GM21390 (cell line): Measurements from ENCODE around the gene GTPBP3.

ENCODE experiments used
- ATAC-seq: cut with Tn5 transposase; IDR thresholded peaks from one replicate; pipeline ENCODE4 v1.9.1; 2021; ENCODE audit not compliant: unreplicated experiment

The GTPBP3 gene

GRCh38 chr19:17327654-17328516 is 9.5 kb upstream of the GTPBP3 start:
- ATAC-seq = no peak

DNA sequence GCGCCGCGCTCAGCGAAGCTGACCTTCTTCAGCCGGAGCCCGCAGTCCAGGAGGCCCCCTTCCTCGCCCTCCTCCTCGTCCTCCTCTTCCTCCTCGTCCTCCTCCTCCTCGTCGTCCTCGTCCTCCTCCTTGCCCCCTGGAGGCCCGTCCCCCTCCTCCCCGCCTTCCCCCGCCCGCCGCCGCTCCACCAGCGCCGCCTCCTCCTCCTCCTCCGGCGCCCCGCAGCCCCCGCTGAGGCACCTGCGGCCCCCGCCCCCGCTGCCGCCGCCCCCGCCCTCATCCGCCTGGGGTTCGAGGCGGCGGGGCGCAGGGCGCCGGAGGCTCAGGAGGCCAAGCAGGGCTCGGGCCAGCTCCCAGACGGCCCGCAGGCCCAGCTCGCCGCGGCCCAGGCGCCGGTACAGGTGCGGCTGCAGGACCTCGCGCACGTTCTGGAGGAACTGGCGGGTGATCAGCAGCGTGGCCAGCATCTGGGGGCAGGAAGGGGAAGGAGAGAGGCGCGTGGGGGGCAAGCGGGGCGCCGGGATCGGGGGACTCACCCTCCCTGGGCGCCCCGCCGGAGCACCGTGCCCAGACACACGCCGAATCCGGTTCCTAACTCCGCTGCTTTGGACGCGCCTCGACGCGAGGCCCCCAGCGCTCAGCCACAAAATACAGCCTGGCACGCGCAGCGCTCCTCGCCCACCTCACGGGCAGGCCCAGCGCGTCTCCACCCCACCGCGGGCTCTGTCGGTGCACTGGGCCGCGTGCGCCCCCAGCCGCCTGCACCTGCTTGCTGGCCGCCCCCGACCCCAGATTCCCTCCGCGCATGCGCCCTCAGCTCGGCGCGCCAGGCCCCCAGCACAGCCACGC is 8.6 kb upstream of the GTPBP3 start:
- no peak for ATAC-seq

GRCh38 chr19:17329366-17330261 is 7.7 kb upstream of the GTPBP3 start:
- ATAC-seq = no peak

- no peak for ATAC-seq
Measured at GRCh38 chr19:17330262-17331044, 6.9 kb upstream of the GTPBP3 start.

DNA sequence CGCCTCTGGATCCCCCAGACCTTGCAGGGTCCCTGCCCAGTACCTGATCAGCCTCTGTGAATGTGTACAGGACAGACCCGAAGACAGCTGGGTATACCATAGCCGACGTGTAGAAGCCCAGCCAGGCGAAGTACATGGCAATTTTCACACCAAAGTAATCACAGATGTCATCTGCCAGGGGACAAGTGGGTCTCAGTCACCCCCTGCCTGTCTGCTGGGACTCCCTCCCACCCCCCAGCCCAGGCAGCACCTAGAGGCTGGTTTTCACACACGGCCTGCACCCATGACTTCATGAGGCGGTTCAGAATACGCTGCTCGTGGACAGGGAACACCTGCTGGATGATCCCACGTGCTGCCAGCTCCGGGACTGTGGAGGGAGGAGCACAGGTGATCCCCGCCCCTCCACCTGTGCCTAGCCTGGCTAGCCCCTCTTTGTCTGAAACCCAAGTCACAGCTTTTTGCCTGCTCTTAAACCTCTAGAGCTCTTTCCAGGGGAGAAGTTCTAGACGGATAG is 6.3 kb upstream of the GTPBP3 start:
- ATAC-seq = no peak

DNA sequence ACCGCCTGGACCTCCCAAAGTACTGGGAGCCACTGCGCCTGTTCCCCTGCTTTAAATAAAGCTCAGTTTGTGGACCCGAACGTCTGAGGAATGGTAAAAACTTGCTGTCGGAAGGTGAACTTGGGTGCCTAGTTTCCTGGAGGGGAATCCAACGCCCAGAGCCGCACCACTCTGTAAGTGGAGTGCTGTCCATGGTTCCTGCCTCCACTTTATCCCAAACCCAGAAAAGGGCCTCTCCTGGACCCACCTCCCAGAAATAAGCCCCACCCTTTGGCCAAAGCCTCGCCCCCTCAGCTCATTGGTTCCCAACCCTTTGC is 5.0 kb upstream of the GTPBP3 start:
- ATAC-seq = no peak

DNA sequence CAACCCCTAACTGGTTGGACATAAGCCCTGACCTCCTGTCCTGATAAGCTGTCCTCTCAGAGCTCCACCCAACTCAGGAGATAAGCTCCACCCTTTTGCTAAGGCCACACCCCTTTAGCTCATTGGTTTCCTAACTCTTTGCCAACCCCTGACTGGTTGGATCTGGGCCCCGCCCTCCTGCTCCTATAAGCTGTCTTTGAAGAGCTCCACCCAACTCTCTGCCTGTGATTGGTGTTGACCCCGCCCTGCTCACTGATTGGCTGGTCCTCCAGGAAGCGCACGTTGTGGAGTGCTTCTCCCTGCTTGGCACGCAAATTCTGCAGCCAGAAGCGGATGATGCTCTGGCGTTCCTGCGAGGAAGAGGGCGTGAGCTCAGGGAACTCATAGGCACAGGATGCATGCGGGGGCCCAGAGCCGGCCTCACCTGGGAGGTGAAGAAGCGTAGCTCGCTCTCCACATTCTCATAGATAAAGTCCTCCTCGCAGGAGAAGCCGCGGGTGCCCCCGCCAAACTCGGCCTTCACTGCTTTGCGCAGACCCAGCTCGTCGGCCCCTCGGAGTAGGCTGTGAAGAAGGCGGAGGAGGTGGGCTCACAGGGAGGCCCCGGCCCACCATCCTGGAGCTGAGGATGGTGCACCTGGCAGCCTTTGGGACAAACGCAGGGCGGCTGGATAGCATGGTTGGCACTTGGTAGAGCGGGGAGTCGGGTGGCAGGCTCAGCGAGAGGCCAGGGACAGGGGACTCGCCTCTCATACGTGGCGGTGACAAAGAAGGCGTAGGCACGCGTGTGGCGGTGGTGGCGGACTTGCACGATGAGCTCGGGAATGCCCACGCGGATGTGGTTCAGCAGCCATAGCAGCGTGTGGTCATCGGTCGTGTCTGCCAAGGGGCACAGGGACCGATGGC is 4.4 kb upstream of the GTPBP3 start:
- no peak for ATAC-seq

GRCh38 chr19:17333611-17334413 is 3.5 kb upstream of the GTPBP3 start:
- ATAC-seq = no peak

DNA sequence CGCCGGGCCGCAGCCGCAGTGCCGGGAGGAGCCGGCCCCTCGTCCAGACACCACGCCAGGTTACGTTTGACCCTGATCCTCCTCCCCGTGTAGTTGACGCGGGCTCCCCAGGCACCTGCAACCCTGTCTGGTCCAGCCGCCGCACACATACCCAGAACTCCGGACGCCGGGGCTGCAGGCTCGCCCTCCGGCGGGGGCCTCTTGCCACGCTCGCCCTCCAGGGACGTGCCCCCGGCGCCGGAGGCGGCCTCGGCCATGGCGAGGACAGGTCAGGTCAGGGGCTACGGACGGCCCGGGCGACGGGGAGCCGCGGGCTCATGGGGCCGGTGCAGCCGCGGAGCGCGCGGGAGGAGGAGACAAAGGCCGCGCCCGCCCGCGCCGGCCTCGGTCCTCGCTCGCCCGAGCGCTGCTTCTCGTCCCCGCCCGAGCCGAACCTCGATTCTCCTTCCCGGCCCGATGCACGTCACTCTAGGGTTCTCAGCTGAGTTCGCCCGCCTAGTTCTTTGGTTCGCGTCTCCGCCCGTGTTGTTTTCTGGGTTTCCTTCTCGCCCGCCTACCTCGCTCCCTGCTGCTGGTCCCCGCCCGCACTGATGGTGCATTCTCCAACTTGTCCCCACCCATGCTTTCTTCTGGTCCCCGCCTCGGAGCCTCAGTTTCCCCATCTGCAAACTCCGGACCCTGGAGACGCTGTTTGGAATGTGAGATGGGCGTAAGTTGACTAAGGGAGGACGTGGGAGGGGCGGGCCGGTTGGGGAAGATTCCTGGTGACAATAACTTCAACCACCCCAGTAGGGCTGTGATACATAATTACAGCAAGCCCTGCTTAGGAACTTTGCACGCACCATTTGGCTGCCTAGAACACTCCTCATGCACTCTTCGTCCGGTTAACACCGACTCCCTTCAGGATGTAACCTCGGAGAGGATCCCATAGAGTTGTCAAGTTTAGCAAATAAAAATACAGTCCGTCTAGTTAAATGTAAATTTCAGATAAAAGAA is 2.6 kb upstream of the GTPBP3 start, which contains the start of gene ANO8:
Gene ANO8, minus strand, starts transcription at position 442 of the 996 bp plus-strand sequence. Its CDS starts 185 bp downstream, at position 257.
- ATAC-seq = peak; percentile 43

- no peak for ATAC-seq
Measured at GRCh38 chr19:17335575-17335974, 1.8 kb upstream of the GTPBP3 start.

DNA sequence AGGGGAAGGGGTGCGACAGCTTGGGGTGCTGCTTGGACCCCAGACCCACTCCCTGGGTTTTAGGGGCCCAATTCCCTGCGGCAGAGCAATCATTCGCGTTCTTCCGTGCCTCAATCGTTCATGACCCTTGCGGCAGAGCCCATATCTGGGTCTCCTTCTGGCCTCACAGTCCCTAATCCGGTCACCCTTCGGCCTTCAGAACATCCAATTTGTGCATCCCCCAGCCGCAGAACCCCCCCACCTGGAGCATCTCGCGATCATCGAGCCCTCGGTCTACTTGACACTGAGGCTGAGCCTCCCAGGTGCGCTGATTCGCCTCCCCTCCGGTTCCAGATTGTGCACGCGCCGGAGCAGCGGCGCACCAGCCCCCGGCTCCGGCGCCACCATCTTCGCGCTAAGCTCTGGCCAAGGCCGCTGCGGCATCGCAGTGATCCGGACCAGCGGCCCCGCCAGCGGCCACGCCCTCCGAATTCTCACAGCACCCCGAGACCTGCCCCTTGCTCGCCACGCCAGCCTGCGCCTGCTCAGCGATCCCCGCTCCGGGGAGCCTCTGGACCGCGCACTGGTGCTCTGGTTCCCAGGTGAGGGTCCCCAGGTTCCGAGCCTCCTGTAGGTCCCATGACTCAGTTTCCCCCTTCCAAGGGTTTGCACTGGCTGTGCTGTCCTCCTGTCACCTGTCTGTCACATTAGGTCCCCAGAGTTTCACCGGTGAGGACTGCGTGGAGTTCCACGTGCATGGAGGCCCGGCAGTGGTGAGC is 501 bp downstream of the GTPBP3 start:
- ATAC-seq = no peak

DNA sequence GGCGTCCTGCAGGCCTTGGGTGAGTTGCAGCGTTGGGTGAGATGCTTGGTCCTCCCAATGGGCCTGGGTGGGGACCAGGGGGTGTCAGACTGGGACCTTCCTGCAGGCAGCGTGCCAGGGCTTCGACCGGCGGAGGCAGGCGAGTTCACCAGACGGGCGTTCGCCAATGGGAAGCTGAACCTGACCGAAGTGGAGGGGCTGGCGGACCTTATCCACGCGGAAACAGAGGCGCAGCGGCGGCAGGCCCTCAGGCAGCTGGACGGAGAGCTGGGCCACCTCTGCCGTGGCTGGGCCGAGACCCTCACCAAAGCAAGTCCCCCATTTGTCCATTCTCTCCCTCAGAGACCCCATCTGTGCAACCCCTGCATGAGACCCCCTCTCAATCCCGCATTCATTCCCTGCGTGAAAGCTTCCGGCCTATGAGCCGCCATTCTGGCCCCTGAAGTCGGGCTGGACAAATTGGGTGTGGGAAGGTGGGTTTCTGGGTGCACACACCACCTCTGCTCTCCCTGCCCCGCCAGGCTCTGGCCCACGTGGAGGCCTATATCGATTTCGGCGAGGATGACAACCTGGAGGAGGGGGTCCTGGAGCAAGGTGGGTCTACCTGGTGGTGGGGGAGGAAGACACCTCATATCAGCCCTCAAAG is 1.2 kb downstream of the GTPBP3 start:
- ATAC-seq = no peak

DNA sequence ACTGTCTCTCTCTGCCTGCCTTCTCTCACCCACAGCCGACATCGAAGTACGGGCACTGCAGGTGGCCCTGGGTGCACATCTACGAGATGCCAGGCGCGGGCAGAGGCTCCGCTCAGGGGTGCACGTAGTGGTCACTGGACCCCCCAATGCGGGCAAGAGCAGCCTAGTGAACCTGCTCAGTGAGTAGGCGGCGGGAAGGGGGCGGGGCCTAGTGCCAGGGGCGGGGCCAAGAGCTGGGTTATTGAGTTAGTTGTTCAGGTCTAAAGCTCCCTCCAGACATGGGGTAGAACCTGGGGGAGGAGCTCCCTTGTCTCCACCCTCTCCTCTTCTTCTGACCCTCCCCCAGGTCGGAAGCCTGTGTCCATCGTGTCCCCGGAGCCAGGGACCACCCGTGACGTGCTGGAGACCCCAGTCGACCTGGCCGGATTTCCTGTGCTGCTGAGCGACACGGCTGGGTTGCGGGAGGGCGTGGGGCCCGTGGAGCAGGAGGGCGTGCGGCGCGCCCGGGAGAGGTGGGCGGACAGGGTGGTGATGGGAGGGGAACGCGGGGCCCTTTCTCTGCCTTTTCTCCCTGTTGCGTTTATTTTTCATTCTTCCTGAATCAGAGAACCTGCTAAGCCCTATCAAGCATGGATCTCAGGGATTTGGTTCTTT is 1.9 kb downstream of the GTPBP3 start:
- ATAC-seq = no peak

- no peak for ATAC-seq
Measured at GRCh38 chr19:17340302-17340870, 3.0 kb downstream of the GTPBP3 start.

DNA sequence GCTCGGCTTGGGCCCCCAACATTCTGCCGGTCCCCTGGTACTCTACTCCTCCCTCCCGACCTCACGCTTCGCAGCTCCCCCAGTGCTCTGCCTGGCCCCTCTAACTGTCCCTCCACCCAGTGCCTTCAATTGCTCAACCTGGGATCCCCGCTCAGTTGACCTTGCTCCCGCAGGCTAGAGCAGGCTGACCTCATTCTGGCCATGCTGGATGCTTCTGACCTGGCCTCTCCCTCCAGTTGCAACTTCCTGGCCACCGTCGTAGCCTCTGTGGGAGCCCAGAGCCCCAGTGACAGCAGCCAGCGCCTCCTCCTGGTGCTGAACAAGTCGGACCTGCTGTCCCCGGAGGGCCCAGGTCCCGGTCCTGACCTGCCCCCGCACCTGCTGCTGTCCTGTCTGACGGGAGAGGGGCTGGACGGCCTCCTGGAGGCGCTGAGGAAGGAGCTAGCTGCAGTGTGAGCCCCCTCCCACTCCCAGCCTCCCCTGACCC is 3.6 kb downstream of the GTPBP3 start:
- no peak for ATAC-seq
